ENCODE results near the gene CHMP4A. TPM values are rescaled to one million over a fixed set of nuclear protein-coding genes. Genes with fewer than 3 reads are reported as not detected.

CHMP4A gene
- total and polyA plus RNA-seq, 2 of the 13 experiments (the other 11 are each of a cell fraction or from before 2014, with no cell fraction given): 83.6 to 113 TPM

GRCh38 chr14:24231263-24232120, 18.2 kb upstream of the CHMP4A start (continued):
- TF ChIP-seq KIAA2018 (CRISPR knock-in tag; IDR thresholded peaks at IDR 0.05; ENCODE audit: borderline replicate concordance) (peak; percentile 92; the same call in 1 of the 2 replicates), SSRP1 (CRISPR knock-in tag; IDR thresholded peaks at IDR 0.05) (no peak), ZNF567 (CRISPR knock-in tag; IDR thresholded peaks at IDR 0.05; ENCODE audit: borderline replicate concordance) (peak; percentile 64; the same call in 1 of the 2 replicates), FIP1L1 (IDR thresholded peaks at IDR 0.05; ENCODE audit: borderline replicate concordance, insufficient read depth, low read depth, low read length) (no peak), SALL2 (CRISPR knock-in tag; IDR thresholded peaks at IDR 0.05) (0 out of 2 replicates have a peak, but pooled peaks have one; percentile 44), GPBP1L1 (CRISPR knock-in tag; IDR thresholded peaks at IDR 0.05) (no peak), POGZ (CRISPR knock-in tag; IDR thresholded peaks at IDR 0.05) (no peak), ZBTB26 (CRISPR knock-in tag; IDR thresholded peaks at IDR 0.05; ENCODE audit: borderline replicate concordance) (no peak), ZNF788 (CRISPR knock-in tag; IDR thresholded peaks at IDR 0.05; ENCODE audit: borderline replicate concordance) (no peak), IKZF4 (CRISPR knock-in tag; IDR thresholded peaks at IDR 0.05; ENCODE audit: borderline replicate concordance, low read depth, not compliant biosample characterization) (peak; percentile 11), NFIB (CRISPR knock-in tag; IDR thresholded peaks at IDR 0.05; ENCODE audit: borderline replicate concordance) (no peak), MEIS2 (CRISPR knock-in tag; IDR thresholded peaks at IDR 0.05) (0 out of 2 replicates have a peak, but pooled peaks have one; percentile 5), ZNF816 (CRISPR knock-in tag; IDR thresholded peaks at IDR 0.05; ENCODE audit: borderline replicate concordance) (0 out of 2 replicates have a peak, but pooled peaks have one; percentile 22)
- TF ChIP-seq, protein P1, sequence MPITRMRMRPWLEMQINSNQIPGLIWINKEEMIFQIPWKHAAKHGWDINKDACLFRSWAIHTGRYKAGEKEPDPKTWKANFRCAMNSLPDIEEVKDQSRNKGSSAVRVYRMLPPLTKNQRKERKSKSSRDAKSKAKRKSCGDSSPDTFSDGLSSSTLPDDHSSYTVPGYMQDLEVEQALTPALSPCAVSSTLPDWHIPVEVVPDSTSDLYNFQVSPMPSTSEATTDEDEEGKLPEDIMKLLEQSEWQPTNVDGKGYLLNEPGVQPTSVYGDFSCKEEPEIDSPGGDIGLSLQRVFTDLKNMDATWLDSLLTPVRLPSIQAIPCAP (CRISPR knock-in tag; IDR thresholded peaks at IDR 0.05; ENCODE audit: low read depth): 0 out of 2 replicates have a peak, but pooled peaks have one; percentile 63

Measured in HepG2 (cell line).